ENCODE results near the gene ANKRD11.
A peak's percentile ranks its signal among the peaks of the same experiment; 100 is the strongest.
"Not testable (repeated sequence)": the region's sequence is repeated elsewhere in the genome, so short reads cannot be mapped to it uniquely, and the experiment has no call there.

Gene ANKRD11

DNA sequence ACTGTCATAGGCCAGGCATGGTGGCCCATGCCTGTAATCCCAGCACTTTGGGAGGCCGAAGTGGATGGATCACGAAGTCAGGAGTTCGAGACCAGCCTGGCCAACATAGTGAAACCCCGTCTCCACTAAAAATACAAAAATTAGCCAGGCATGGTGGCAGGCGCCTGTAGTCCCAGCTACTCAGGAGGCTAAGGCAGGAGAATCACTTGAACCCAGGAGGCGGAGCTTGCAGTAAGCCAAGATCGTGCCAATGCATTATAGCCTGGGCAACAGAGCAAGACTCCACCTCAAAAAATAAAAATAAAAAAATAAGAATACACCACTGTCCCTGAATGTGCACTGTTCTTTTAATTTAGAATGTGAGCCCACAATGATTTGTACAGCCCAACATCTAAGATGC, 61.8 kb downstream of the ANKRD11 start:
- not testable (repeated sequence) for DNase-seq (ENCODE audit: low read depth)

DNA sequence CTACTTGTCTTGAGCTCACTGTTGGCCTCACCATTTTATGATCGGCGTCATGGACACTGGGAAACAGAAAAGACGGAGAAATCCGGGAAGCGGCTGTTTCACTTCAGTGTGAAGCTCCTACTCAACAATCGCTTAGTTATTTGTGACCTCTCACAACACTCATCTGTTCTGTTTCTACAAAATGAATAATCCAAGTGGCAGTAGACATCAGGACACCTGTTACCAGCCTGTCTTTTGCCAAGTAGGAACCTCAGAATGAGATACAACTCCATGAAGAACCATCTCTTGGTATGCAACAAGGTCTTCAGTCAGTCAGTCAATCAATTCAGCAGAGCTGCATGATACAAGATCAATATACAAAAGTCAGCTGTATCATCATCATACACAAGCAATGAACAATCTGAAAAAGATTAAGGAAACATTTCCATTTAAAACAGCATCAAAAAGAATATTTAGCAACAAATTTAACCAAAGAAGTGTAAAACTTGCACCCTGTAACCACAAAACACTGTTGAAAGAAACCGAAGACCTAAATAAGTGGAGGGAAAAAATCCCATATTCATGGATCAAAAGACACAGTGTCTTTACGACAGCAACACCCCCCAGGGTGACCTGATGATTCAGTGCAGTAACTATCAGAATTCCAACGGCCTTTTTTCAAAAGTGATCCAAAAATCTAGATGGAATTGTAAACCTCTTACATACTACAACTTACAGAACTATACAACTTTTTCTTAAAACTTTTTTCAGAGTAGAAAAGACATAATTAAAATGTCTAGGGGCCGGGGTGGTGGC, 63.4 kb downstream of the ANKRD11 start:
- DNase-seq (ENCODE audit: low read depth) = no peak

DNA sequence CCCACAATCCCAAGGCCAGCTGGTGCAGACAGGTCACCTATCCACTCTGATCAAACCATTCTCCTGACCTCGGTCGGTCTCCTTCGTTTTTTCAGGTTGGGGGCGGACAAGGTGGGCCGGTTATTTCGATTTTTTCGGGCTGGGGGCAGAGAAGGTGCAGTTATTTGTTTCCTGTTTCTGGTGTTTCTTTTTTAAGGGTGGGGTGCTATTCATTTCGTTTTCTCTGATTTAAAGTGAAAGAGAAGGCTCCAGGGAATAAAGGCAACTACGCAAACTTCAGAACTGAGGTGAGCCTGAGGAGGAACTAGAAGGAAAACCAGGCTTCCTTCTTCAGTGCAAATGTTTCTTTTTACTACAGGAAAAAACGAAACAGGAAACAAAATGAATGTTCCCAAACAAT, 64.8 kb downstream of the ANKRD11 start:
- DNase-seq (ENCODE audit: low read depth) = no peak

DNA sequence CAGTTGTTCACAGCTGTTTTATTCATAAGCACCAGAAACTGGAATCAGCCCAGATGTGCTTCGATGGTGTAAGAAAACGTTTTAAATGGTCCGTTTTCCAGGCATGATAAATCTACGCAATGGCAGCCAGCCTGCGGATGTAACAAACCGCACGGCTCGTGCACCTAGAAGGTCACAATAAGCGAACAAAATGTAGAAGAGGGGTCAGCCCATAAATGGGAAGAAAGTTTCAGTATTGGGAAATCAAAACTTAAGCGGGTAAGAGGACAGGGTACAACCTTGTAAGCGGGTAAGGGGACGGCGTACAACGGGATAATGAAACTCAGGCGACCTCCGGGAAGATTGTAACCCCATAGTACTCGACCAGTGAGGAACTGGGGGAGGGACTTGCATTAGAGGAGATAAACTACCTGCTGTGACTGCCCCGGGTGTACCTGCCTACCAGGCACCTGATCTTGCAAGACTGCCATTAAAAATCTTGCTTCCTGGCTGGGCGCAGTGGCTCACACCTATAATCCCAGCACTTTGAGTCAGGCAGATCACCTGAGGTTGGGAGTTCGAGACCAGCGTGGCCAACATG, 66.6 kb downstream of the ANKRD11 start:
- no peak for DNase-seq (ENCODE audit: low read depth)

DNA sequence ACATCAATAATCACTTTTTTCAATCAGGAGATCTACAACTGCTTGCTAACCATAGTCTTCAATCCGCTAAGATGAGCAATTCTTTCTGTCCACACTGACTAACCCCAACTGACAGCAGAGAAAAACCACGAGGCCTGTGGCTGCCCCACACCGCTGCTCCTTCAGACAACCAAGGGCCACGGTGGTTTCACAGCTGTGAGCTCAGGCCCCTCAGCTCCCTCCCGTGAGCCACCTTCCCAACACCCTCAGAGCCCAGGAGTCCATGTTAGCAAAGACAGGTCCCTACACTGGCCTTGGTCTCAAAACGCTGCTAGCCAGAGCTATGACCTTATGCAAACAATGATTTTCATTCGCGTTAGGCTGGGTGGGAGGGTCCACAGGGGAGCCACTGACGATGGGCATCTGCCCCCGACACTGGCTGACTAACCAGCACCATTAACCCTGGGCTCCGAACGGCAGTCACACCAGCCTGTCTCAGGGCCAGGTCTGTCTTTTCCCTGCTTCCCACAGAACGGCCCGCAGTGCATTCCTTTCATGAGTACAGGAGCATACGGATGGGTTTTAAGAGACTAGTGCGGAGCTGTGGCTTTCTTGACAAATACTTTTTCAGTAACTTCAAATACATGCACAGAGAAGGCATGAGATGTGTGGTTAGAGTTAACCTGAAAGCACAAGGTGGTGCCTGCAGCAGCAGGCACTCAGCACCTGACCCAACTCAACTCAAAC, 67.3 kb downstream of the ANKRD11 start:
- DNase-seq (ENCODE audit: low read depth) = no peak

DNA sequence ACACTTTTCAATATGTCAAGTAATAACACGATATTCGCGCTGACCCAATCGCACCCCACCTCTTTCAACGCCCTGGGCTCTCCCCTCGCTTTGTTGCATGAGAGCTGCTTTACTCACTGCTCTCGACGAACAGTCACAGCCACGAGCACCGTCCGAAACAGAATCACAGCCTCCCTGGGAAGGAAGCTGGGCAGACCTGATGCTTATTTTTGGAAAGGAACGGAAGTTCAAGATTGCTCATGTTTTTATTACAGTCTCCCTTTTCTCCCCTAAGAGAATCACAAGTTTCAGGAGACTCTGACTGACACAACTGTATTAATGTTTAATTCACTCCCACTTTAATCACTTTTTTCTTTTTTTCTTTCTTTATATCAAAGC, 67.8 kb downstream of the ANKRD11 start:
- no peak for DNase-seq (ENCODE audit: low read depth)

DNA sequence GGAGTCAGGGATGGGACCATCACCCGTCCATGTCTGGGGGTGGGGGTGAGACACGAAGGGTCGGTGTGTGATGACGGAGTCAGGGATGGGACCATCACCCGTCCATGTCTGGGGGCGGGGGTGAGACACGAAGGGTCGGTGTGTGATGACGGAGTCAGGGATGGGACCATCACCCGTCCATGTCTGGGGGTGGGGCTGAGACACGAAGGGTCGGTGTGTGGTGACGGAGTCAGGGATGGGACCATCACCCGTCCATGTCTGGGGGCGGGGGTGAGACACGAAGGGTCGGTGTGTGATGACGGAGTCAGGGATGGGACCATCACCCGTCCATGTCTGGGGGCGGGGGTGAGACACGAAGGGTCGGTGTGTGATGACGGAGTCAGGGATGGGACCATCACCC, 69.1 kb downstream of the ANKRD11 start:
- DNase-seq (ENCODE audit: low read depth) = not testable (repeated sequence)

DNA sequence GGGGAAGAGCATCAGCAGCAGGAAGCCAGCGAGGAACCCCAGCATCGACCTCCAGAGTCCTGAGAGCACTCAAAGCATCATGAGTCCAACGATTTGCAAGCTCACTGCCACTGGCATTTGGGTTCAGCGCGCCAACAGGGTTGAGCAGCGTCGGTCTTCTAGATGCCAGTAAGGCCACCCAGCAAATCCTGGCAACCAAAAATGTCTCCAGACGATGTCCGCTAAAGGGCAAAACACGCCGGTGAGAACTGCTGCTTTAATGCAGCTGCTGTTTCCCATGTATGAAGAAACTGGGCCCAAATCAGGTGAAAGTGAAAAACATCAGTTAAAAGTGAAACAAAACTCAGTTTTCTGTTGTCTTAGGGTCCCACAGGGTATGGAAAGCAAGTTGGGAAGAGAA, 70.2 kb downstream of the ANKRD11 start:
- no peak for DNase-seq (ENCODE audit: low read depth)

DNA sequence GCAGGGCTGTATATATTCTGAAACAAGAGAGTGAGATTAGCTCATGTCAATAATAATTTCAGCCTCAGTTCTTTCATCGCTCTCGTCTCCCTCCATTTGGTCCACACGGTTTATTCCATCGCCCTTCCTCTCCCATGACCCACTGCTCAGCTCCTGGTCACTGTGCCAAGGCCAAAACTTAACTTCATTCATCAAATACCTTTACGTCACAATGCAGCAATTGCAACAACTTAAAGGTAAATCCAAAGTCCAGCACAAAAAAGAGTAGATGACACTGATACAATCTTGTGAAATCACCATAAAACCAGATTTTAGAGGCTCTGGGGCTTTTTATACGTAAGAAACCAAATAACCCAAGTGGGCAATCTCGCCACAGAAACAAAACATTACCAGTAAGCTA, 72.0 kb downstream of the ANKRD11 start:
- DNase-seq (ENCODE audit: low read depth) = no peak

DNA sequence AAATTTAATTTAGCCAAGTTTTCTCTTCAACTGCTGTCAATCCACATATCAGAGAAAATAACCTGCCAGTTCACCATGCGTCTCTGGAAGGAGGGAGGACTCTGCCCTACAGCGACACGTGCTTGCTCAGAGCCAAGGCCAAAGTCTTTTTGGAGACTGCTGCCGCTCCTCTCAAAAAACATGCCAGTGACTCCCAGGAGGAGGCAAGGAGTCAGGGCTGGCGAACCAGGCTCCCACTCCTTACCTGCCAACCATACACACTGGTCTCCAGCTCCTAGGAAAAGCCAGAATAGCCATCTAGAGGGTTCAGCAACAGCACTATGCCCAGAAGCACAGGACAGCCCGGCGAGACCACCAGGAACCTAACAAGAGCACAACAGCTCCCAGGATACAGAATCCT, 73.0 kb downstream of the ANKRD11 start:
- no peak for DNase-seq (ENCODE audit: low read depth)

DNA sequence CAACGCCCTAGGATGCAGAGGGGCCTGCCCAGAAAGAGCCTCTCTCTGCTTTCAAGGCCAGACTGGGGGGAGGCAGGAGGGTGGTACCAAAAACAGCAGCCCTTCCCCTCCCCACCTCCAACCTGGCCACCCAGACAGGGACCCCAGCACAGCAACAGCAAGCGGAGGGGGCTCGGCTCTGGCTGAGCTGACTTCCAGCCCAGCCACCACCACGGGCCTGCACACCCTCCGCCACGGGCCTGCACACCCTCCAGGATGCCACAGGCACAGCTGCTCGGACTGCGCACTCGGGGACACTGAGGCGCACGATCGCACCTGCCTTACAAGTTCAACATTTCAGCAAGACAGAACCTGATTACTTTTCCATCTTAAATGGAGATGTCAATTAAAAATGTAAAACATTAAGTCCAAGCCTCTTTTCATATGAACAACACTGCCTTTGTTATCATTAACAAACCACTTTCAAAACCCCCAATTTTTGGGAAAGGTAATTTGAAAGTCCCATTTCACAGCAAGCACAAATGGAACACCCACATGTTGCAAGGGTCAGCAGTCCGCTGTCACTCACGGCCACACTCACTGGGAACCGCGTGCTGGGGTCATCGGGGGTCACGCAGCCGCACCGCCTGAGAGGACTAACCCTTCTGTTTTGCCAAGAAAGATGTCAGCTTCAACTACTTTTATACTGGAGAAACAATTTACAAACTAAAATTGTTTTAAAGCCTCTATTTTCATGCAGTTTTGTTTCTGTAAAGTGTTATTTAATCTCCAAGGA, 76.4 kb downstream of the ANKRD11 start:
- DNase-seq (ENCODE audit: low read depth) = no peak

DNA sequence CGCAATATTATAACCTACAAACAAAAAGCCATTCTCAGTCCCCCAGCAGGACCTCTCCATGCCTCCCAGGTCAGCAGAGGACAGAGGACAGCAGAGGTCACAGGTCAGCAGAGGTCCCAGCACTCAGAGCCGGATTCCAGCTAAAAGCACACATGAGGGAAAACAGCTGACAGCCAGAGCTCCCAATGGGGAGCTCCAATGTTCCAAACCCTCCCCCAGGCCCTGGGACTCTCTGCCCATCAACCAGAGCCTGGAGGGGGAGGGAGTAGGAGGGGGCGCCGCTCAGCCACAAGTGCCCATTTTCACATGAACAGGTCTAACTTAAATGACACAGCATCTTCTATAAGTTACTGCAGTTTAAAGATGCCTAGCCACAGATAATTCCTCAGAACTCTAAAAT, 77.5 kb downstream of the ANKRD11 start:
- DNase-seq (ENCODE audit: low read depth) = no peak

DNA sequence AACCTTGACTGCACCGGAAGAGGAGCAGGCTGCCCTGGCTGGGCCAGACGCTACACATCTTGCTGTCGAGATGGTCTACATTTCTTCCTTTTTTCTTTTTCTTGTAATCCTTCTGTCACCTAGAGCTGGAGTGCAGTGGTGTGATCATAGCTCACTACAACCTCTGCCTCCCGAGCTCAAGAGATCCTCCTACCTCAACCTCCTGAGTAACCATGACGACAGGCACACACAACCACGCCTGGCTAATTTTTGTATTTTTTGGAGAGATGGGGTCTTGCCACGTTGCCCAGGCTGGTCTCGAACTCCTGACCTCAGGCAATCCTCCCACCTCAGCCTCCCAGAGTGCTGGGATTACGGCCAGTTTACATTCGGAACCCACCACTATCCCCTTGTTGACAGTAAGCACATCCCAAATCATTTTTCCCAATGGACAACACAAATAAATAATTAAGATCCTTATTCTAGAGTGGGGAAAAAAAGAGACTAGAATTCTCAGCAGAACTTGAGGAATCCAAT, 79.0 kb downstream of the ANKRD11 start:
- DNase-seq (ENCODE audit: low read depth) = no peak

DNA sequence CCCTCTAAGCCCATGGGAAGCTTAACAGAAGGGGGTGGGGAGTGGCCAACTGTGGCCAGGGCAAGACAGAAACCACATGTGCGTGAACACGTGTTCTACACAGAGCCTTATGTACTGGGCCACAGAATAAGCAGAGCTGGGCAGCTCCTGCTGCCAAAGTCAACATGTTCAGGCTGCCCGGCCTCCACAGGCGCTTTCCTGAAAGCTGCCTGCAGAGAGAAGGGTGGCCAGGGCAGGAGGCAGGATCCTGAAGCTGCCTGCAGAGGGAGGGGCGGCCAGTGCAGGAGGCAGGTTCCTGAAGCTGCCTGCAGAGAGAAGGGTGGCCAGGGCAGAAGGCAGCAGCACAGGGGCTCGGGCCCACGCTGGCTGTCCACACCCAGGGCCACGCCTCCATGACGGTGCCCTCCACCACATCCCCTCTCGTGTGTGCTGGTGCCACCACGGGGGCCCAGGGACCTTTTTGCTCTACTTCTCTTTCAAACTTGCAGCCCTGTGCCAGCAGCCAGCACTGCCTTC, 79.5 kb downstream of the ANKRD11 start:
- no peak for DNase-seq (ENCODE audit: low read depth)

DNA sequence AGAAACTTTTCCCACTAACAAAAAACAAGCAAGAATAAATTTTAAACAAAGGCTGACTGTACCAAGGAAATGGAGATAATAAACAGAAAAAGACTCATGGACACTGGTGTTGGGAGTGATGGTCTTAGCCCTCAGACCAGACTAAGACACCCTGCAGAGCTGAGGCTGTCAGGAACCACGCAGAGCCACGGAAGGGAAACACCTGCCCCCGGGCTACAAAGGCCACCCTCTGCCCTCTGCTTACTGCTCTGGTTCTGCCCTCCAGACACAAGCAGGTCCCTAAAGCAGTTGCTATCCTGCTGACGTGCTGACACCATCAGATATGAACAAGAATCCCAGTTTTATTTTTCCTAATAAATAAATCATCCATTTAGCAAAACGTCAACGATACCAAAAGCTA, 80.0 kb downstream of the ANKRD11 start:
- DNase-seq (ENCODE audit: low read depth) = no peak

DNA sequence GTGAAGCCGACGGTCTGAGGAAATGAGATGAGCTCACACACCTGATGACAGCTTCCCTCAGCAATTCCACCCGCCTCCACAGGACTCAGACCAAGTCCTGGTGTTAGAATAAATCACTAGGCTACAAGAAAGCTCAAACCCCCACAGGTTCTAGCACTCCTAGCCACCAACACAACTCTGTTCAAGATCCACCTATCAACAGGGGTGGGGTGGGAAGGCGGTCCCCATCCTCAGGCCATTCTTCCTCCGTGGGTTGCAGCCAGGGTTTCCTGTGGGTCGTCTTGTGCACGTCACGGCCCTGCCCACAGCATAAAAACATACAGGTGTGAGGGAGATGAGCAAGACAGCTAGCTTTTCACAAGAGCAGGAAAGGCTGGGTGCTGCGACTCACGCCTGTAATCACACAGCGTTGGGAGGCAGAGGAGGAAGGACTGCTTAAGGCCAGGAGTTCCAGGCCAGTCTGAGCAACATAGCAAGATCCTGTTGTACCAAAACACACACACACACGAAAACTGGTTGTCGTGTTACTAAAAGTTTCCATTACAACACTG, 81.1 kb downstream of the ANKRD11 start:
- peak; percentile 39 for DNase-seq (ENCODE audit: low read depth)

DNA sequence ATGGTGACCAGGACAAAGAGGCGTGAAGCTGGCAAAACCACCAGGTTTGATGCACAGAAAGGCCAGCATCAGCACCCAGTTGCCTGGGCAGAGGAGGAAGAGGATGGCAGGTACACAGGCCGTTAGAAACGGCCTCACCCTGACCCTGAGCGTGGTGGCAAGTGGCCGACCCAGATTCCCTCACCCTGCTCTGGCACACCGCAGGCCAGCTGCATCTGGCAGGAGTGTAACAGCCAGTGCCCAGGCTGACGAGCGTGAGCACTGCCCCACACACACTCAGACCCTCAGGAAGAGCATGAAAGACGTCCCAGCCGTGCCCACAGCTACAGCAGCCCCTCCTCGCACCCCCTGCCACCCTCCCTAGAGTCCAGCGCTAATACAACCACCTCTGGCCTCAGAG, 82.0 kb downstream of the ANKRD11 start:
- DNase-seq (ENCODE audit: low read depth) = no peak

DNA sequence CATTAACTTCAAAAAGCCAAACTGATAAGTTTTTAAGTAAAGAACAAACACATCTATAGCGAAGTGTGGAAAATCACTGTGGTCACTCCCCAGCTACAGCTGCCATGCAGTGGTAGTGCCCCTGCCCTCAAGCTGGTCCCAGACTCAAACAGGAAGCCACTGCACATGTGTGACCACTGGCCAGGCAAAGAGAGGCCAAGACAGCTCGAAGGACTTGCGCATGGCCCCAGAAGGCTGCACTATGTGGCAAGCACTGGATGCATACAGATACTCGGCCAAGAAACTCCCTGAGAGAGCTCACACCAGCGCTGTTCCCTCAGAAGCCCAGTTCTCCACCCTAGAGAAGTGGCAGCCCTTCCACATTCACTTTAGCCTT, 82.4 kb downstream of the ANKRD11 start:
- no peak for DNase-seq (ENCODE audit: low read depth)

DNA sequence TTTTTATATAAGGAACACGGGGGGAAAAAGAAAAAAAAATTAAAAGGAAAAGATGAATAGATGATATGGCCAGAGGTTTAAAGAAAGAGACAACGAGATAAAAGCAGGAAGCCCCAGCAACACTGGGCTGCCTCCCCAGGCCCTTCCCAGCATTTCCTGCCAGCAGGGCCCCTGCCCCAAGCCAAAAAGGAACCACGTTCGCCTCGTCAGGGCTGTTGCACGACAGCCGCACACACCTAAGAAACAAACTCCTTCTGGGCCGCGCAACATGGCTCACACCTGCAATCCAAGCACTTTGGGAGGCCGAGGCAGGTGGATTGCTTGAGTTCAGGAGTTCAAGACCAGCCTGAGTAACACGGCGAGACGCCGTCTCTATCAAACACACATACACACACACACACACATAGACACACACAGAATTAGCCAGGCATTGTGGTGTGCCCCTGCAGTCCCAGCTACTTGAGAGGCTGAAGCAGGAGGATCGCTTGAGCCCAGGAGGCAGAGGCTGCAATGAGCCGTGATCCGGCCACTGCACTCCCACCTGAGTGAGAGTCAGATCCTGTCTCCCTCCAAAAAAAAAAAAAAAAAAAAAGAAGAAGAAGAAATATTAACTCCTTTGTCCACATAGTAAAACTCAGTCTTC, 83.0 kb downstream of the ANKRD11 start:
- DNase-seq (ENCODE audit: low read depth) = no peak

DNA sequence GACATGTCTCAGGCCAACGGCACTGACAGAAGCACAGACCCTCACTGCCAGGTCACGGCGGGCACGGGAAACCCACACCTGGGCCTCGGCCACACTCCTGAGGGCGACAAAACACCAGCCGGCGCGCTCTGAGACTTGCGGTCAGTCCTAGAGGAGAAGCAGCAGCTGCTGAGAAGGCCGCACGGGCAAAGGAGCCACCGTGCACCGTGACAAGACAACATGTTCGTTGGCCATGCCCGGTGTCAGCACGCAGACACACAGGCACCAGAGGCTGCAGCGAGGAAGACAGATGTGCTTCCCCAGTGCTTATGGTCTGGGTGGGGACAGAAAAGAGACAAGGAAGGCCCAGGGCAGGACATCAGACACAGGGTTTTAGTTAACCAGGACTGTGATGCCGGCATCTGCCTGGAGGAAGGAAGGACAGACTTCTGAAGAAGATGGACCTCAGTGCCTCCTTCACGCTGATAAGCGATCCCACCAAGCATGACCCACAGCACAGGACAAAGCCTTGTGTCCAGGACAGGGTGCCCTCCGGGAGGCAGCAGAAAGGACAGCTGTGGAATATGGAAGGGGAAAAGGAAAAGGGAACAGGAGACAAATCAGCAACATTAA, 84.0 kb downstream of the ANKRD11 start:
- DNase-seq (ENCODE audit: low read depth) = no peak

DNA sequence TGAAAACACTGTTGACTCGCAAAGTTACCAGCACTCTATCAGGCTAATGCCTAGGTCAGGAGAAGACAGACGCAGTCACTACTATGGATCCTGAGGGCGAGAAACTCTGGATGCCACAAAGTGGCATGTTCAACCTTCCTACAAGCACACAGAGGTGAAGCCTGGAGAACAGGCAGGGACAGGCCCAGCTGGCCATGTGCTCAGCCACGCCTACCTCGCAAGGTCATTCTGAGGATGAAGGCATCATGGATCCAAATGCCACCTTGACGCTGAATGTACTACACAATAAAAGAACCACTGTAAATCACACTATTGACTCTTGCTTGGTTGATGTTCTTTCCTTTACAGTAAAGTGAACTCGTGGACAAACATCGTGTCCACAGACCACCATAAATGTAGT, 85.8 kb downstream of the ANKRD11 start:
- no peak for DNase-seq (ENCODE audit: low read depth)
